NCI-H187 (cell line): ENCODE data around the gene PNMA8B.

Experiments used
- DNase-seq, 2 experiments: peaks; one replicate each; lab custom pipeline; 2025; lab: John Stamatoyannopoulos, UW

Gene PNMA8B

DNA sequence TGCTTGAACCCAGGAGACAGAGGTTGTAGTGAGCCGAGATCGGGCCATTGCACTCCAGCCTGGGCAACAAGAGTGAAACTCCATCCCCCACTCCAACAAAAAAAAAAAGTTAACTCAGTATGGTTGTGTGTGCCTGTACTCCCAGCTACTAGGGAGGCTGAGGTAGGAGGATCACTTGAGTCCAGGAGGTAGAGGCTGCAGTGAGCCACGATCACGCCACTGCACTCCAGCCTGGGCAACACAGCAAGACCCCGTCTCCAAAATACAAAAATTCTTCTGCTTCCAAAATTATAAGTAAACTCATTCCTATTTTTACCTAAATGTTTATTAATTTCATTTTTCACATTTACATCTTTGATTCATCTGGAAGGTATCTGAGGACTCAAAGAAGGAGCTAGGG lies 38.7 kb downstream of the PNMA8B start:
- no peak for DNase-seq

DNA sequence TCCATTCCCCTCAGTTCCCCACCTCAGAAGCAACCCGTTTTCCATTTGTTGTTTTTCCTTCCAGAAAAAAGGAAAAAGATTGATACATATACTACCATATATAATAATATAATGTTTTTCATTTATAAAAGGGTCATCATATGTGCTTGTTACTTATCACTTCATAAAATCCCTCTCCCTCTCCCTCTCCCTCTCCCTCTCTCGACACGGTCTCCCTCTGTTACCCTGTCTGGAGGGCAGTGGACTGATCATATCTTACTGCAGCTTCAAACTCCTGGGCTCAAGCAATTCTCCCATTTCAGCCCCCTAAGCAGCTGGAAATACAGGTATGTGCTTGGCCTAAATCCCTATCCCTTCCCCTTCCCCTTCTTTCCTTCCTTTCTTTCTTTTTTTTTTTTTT lies 41.4 kb downstream of the PNMA8B start:
- no peak for DNase-seq

DNA sequence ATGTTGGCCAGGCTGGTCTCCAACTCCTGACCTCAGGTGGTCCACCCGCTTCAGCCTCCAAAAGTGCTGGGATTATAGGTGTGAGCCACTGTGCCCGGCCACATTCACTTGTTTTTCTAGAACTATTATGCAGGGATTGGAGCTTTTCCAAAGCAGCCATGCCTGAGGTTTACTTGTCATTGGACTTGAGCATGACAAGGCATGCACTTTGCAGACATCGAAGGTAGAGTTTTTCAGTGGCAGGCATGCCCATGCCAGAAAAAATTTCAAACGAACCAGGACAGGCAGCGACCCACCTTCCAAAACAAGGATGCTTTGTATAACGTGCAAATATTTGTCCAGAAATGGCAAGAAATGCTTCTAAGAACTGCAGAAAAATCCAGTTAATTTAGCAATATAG lies 42.0 kb downstream of the PNMA8B start:
- no peak for DNase-seq

DNA sequence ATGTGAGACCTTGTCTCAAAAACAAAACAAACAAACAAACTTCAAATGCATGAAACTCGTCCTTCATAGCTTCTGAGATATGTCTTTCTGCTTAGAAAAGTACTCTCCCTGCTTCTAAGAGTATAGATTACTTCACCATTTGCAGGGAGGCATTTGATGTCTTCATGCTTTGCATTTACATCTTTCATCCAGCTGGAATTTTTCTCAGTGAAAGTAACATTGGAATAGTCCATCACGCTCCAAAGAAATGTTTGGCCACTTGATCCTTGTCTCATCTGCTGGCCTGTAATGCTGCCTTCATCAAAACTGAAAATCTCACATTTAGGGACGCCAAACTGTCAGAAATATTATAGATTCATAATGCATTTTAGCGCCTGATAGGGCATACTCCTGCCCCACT lies 43.5 kb downstream of the PNMA8B start:
- DNase-seq: no peak

DNA sequence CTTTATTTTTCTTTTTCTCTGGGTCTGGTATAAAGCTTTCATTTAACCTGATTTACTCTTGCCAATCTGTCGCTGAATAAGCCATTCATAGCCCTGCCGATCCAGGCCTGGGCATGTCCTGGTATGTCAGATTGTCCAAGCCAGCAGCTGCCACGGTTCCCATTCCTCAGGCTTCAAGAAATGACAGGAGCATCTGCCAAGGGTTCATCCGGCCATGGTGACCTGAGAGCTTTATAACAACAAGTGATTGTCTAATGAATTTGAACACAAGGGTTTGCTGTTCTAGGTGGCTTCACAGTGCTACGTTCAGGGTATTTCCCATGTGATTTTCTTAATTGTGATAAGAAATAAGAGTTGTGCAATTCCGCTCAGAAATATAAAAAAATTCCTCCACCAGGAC lies 44.3 kb downstream of the PNMA8B start:
- no peak for DNase-seq

DNA sequence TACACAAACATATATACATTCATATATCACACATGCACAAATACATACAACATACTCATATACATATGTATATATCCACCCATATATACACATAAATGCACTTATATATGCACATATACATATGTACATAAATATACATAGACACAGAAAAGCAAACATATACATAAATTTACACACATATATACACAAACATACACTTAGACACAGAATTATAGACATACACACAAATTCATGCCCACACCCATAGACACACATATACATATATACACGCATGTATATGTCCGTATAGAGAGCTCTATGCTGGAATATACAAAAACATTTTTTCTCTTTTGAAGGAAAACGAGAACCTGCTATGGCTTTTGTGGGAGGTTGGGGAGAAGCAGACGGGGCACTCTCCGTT lies 44.9 kb downstream of the PNMA8B start:
- no peak for DNase-seq

DNA sequence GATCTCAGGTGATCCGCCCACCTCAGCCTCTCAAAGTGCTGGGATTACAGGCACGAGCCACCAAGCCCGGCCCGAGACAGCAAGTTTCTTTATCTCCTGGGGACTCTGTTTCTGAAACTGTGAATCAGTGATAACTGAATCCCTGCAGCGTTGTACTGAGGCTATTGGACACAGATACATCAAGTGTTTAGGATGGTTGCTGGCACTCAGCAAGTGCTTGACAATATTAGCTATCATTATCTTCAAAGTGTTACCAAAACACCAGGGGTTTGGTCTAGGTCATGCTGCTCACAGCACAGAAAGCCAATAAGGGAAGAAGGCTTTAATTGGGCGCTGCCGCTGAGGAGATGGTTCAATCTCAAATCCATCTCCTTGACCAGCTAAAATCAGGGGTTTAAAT lies 46.4 kb downstream of the PNMA8B start:
- no peak for DNase-seq

DNA sequence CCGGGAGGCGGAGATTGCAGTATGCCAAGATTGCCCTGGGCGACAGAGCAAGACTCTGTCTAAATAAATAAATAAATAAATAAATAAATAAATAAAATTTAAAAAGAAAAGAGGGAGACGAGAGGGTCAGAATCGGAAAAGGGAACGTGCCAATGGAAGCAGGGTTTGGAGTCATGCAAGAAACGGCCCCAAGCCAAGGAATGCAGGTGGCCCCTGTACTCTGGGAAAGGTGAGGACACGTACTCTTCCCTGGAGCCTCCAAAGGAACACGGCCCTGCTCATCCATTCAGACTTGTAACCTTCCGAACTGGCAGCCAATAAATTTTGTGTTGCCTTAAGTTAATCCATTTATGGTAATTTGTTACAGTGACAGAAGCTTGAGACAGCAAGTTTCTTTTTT lies 47.1 kb downstream of the PNMA8B start:
- DNase-seq: no peak

DNA sequence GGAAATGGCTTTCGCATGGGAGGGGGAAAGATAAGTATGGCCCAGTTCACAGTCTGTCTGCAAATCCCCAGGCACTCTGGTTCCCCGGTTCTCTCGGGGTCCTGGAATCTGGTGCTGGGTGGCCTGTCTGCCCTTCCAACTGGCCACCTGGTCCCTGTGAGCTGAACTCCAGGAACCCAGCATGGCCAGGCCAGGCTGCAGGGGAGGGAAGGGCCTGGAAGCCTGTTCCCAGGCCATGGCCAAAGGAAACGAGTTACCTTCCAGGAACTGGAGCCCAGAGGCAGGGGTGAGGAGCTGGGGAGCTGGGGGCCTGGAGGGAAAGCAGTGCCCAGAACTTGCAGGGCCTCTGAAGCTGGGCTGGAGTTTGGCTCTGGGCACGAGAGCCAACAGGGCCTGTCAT lies 47.8 kb downstream of the PNMA8B start:
- DNase-seq: no peak

DNA sequence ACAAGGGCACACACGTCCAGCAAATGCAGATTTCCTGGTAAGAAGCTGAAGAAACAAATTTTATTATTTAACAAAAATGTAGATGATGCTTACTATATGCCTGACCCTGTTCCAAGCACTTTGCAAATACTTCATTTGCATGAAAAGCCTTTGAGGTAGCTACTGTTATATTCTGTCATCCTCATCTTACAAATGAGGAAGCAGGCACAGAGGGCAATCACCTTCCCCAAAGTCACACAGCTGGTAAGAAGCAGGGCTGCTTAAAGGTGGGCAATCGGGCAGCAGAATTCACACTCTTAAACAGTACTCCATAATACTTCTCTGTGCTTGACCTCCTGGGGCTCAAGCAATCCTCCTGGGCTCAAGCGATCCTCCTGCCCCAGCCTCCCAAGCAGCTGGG lies 48.7 kb downstream of the PNMA8B start:
- DNase-seq: no peak

DNA sequence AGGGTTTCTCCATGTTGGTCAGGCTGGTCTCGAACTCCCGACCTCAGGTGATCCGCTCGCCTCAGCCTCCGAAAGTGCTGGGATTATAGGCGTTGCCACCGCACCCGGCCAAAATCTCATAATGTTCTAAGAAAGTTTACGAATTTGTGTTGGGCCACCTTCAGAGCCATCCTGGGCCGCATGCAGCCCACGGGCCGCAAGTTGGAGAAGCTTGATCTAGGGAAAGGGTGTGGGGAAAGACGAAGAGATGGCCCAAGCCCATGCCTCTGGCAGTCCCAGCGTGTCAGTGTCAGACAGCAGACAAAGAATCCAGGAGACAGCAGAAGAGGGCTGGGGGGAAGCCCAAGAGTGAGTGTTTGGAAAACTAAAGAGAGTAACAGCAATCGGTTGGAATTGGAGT lies 49.6 kb downstream of the PNMA8B start:
- DNase-seq: no peak

DNA sequence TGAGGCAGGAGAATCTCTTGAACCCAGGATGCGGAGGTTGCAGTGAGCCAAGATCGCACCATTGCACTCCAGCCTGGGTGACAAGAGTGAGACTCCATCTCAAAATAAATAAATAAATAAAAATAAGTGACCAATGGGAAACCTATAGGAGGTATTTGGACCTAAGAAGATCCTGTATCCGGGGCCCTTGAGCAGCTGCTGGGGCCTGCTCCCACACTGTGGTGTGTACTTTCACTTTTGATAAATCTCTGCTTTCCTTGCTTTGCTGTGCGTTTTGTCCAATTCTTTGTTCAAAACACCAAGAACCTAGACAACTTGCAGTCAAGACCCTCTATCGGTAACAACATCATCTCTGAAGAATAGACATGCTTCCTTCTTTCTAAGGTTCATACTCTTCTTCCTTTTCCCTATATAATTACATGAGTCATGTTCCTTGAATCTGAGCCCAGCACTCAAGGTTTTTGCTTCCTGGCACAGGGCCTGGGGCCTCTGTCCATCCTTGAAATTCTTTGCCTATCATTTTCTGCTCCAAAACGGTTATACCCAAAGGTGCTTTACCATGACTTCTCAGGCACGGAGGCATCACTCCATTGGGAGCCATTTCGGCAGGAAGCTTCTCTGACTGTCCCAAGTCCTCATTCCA lies 52.7 kb downstream of the PNMA8B start:
- DNase-seq: no peak

DNA sequence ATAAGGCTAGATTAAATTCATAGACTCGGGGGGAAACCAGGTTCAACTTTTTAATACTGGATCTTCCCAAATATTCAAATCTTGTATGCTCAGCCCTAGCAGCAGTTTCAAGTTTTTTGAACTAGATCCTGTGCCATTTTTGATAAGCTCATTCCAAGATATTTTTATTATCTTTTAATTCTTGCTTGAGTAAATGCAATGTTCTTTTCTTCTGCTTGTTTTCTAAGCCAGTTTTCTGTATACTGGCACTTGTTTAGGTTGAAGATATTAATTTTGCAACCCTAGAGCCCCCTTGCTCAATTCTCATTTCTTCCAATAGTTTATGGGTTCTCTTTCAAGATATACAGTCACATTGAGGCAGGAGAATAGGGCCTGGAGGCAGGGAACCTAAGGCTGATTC lies 53.8 kb downstream of the PNMA8B start:
- no peak for DNase-seq
